ENCODE results near the gene RABL6.
"Not testable (repeated sequence)": the region's sequence is repeated elsewhere in the genome, so short reads cannot be mapped to it uniquely, and the experiment has no call there.

The RABL6 gene

GRCh38 chr9:136821826-136822544 is 14.2 kb downstream of the RABL6 start:
- no peak for DNase-seq (ENCODE audit: low spot score)

GRCh38 chr9:136823136-136824046 is 15.6 kb downstream of the RABL6 start:
- no peak for DNase-seq (ENCODE audit: low spot score)

- DNase-seq (ENCODE audit: low spot score) = no peak
Observed at GRCh38 chr9:136824496-136825225, 16.9 kb downstream of the RABL6 start.

GRCh38 chr9:136825295-136826187 is 17.8 kb downstream of the RABL6 start:
- DNase-seq (ENCODE audit: low spot score) = no peak

- no peak for DNase-seq (ENCODE audit: low spot score)
Observed at GRCh38 chr9:136826188-136826541, 18.4 kb downstream of the RABL6 start.

GRCh38 chr9:136826703-136827582 is 19.2 kb downstream of the RABL6 start:
- DNase-seq (ENCODE audit: low spot score) = no peak

- DNase-seq (ENCODE audit: low spot score) = no peak
Observed at GRCh38 chr9:136827794-136828473, 20.2 kb downstream of the RABL6 start.

GRCh38 chr9:136828474-136829140 is 20.9 kb downstream of the RABL6 start:
- no peak for DNase-seq (ENCODE audit: low spot score)

GRCh38 chr9:136829412-136829811 is 21.7 kb downstream of the RABL6 start:
- no peak for DNase-seq (ENCODE audit: low spot score)

GRCh38 chr9:136829981-136830885 is 22.5 kb downstream of the RABL6 start:
- no peak for DNase-seq (ENCODE audit: low spot score)

- no peak for DNase-seq (ENCODE audit: low spot score)
Observed at GRCh38 chr9:136831002-136831719, 23.4 kb downstream of the RABL6 start.

GRCh38 chr9:136831720-136832104 is 24.0 kb downstream of the RABL6 start:
- no peak for DNase-seq (ENCODE audit: low spot score)

GRCh38 chr9:136832581-136832980 is 24.8 kb downstream of the RABL6 start:
- no peak for DNase-seq (ENCODE audit: low spot score)

GRCh38 chr9:136833381-136834048 is 25.8 kb downstream of the RABL6 start:
- DNase-seq (ENCODE audit: low spot score) = not testable (repeated sequence)

- no peak for DNase-seq (ENCODE audit: low spot score)
Observed at GRCh38 chr9:136835162-136835931, 27.6 kb downstream of the RABL6 start.

Data from GM03348 (cell line).